Panc1 (cell line): ENCODE measurements around the gene GPR137B.

Experiments
- POLR2AphosphoS5 ChIP-seq: IDR thresholded peaks from 2 replicates; pipeline ENCODE4 v1.6.1; 2012; ENCODE audit warnings: mild to moderate bottlenecking, low read depth, low read length, moderate library complexity
- SIN3A ChIP-seq: IDR thresholded peaks from 2 replicates; pipeline ENCODE4 v1.6.1; 2012; ENCODE audit warnings: low read depth, mild to moderate bottlenecking, low read length, moderate library complexity, borderline replicate concordance; ENCODE audit not compliant: insufficient read depth
- TCF7L2 ChIP-seq: IDR thresholded peaks from 2 replicates; pipeline ENCODE4 v1.6.1; 2011; ENCODE audit warnings: mild to moderate bottlenecking, low read depth, low read length, inconsistent platforms
- TF ChIP-seq, protein P1 (sequence below): fragments of 450-650 bp; IDR thresholded peaks from 2 replicates; pipeline ENCODE4 v1.5.1; 2017; ENCODE audit warnings: mild to moderate bottlenecking
- TF ChIP-seq, protein P2 (sequence below), 2 experiments: IDR thresholded peaks; 2 replicates each; pipeline ENCODE4 v1.6.1; 2011 to 2012; ENCODE audit warnings: low read depth in 2 of 2, control low read depth in 1 of 2, low read length in 1 of 2, mild to moderate bottlenecking in 1 of 2, moderate library complexity in 1 of 2; ENCODE audit not compliant: insufficient read depth in 1 of 2

DNA sequence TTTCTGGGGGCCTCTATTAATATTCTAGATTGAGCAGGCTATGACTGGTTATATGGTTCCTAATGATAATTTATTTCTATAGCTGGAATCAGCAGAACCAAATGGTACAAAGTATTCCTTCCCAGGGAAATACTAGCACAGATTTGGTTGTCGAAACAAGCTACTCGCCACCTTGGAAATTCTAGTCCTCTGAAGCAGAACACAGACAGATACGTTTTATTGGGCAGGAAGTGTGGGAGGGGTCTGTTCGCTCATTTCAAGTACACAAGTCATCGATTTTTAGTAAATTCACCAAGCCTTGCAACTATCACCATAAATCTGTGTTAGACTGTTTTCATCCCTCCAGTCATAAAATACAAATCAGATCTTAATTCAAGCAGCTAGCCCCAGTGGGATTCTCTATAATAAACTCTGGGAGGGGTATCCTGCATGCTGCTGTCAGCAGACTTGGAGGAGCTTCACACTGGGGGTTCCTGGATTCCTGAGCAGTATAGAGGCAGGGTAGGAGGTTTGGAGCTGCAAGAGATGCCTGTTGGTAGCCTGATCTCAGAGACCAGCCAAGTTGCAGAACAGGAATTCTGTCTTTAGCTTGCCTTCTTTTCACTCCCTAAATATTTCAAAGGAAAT, 9.8 kb upstream of the GPR137B start:
- TF ChIP-seq POLR2AphosphoS5, result no peak
- TF ChIP-seq, protein P1, sequence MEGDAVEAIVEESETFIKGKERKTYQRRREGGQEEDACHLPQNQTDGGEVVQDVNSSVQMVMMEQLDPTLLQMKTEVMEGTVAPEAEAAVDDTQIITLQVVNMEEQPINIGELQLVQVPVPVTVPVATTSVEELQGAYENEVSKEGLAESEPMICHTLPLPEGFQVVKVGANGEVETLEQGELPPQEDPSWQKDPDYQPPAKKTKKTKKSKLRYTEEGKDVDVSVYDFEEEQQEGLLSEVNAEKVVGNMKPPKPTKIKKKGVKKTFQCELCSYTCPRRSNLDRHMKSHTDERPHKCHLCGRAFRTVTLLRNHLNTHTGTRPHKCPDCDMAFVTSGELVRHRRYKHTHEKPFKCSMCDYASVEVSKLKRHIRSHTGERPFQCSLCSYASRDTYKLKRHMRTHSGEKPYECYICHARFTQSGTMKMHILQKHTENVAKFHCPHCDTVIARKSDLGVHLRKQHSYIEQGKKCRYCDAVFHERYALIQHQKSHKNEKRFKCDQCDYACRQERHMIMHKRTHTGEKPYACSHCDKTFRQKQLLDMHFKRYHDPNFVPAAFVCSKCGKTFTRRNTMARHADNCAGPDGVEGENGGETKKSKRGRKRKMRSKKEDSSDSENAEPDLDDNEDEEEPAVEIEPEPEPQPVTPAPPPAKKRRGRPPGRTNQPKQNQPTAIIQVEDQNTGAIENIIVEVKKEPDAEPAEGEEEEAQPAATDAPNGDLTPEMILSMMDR, result no peak
- no peak for TF ChIP-seq TCF7L2
- TF ChIP-seq SIN3A, result no peak
- TF ChIP-seq, protein P2, sequence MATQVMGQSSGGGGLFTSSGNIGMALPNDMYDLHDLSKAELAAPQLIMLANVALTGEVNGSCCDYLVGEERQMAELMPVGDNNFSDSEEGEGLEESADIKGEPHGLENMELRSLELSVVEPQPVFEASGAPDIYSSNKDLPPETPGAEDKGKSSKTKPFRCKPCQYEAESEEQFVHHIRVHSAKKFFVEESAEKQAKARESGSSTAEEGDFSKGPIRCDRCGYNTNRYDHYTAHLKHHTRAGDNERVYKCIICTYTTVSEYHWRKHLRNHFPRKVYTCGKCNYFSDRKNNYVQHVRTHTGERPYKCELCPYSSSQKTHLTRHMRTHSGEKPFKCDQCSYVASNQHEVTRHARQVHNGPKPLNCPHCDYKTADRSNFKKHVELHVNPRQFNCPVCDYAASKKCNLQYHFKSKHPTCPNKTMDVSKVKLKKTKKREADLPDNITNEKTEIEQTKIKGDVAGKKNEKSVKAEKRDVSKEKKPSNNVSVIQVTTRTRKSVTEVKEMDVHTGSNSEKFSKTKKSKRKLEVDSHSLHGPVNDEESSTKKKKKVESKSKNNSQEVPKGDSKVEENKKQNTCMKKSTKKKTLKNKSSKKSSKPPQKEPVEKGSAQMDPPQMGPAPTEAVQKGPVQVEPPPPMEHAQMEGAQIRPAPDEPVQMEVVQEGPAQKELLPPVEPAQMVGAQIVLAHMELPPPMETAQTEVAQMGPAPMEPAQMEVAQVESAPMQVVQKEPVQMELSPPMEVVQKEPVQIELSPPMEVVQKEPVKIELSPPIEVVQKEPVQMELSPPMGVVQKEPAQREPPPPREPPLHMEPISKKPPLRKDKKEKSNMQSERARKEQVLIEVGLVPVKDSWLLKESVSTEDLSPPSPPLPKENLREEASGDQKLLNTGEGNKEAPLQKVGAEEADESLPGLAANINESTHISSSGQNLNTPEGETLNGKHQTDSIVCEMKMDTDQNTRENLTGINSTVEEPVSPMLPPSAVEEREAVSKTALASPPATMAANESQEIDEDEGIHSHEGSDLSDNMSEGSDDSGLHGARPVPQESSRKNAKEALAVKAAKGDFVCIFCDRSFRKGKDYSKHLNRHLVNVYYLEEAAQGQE (IDR thresholded peaks at IDR 0.05; ENCODE audit: insufficient read depth in 1 of 2, low read depth in 2 of 2, low read length in 1 of 2), result no peak
